Measurements from ENCODE around the gene TPSAB1. TPM values are rescaled to one million over a fixed set of nuclear protein-coding genes. Genes with fewer than 3 reads are reported as not detected.

Gene TPSAB1
- total and polyA plus RNA-seq, 12 donors = 0.11 to 4.8 (median 0.93) TPM; not detected in 3

GRCh38 chr16:1256874-1257322 lies 16.4 kb downstream of the TPSAB1 start:
- H3K27ac ChIP-seq = no peak overlapping the region
- H3K9me3 ChIP-seq (replicated peaks in 1 of 3) = no peaks in the 10 kb centered on the region
- no peak overlapping the region for H3K4me3 ChIP-seq
- DNase-seq = no peak
- WGBS, 4 donors = 75 to 80% (median 79%) methylated on average over 6 to 22 of the region's 22 CpGs
- no peaks in the 10 kb centered on the region for H3K4me1 ChIP-seq (replicated peaks in 1 of 2)
- TF ChIP-seq, protein P1, sequence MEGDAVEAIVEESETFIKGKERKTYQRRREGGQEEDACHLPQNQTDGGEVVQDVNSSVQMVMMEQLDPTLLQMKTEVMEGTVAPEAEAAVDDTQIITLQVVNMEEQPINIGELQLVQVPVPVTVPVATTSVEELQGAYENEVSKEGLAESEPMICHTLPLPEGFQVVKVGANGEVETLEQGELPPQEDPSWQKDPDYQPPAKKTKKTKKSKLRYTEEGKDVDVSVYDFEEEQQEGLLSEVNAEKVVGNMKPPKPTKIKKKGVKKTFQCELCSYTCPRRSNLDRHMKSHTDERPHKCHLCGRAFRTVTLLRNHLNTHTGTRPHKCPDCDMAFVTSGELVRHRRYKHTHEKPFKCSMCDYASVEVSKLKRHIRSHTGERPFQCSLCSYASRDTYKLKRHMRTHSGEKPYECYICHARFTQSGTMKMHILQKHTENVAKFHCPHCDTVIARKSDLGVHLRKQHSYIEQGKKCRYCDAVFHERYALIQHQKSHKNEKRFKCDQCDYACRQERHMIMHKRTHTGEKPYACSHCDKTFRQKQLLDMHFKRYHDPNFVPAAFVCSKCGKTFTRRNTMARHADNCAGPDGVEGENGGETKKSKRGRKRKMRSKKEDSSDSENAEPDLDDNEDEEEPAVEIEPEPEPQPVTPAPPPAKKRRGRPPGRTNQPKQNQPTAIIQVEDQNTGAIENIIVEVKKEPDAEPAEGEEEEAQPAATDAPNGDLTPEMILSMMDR (IDR thresholded peaks at IDR 0.05) = no peak
- no peak for TF ChIP-seq POLR2A (IDR thresholded peaks at IDR 0.05)
- intact Hi-C loops (cut with DNase I) = no loop called here
- peaks cover 16% of the 10 kb centered on the region for H3K27me3 ChIP-seq
- H3K36me3 ChIP-seq (replicated peaks in 1 of 2) = no peaks in the 10 kb centered on the region

- DNase-seq = no peak
- Histone ChIP-seq H3K4me1 (replicated peaks in 1 of 2) (no peaks in the 10 kb centered on the region), H3K27me3 (peaks cover 16% of the 10 kb centered on the region), H3K4me3 (no peak overlapping the region), H3K36me3 (replicated peaks in 1 of 2) (no peaks in the 10 kb centered on the region), H3K9me3 (replicated peaks in 1 of 3) (no peaks in the 10 kb centered on the region), H3K27ac (no peak overlapping the region)
- 78 to 88% (median 87%) methylated on average over 11 to 34 of the region's 34 CpGs for WGBS, 4 donors
- TF ChIP-seq, protein P1 (IDR thresholded peaks at IDR 0.05) = no peak
- intact Hi-C loops (cut with DNase I) = no loop called here
These were observed 17.2 kb downstream of the TPSAB1 start for GRCh38 chr16:1257561-1258224.

- 58 to 80% (median 65%) methylated on average over 5 to 12 of the region's 12 CpGs for WGBS, 4 donors
- H3K4me1 ChIP-seq (replicated peaks in 1 of 2) = no peaks in the 10 kb centered on the region
- no peak overlapping the region for H3K27ac ChIP-seq
- intact Hi-C loops (cut with DNase I) = no loop called here
- H3K27me3 ChIP-seq = peaks cover 16% of the 10 kb centered on the region
- DNase-seq = no peak
- no peaks in the 10 kb centered on the region for H3K9me3 ChIP-seq (replicated peaks in 1 of 3)
- H3K4me3 ChIP-seq = no peak overlapping the region
- no peaks in the 10 kb centered on the region for H3K36me3 ChIP-seq (replicated peaks in 1 of 2)
- TF ChIP-seq POLR2A (IDR thresholded peaks at IDR 0.05) = no peak
- TF ChIP-seq, protein P1 (IDR thresholded peaks at IDR 0.05) = no peak
These were observed 17.7 kb downstream of the TPSAB1 start for GRCh38 chr16:1258225-1258600.

DNA sequence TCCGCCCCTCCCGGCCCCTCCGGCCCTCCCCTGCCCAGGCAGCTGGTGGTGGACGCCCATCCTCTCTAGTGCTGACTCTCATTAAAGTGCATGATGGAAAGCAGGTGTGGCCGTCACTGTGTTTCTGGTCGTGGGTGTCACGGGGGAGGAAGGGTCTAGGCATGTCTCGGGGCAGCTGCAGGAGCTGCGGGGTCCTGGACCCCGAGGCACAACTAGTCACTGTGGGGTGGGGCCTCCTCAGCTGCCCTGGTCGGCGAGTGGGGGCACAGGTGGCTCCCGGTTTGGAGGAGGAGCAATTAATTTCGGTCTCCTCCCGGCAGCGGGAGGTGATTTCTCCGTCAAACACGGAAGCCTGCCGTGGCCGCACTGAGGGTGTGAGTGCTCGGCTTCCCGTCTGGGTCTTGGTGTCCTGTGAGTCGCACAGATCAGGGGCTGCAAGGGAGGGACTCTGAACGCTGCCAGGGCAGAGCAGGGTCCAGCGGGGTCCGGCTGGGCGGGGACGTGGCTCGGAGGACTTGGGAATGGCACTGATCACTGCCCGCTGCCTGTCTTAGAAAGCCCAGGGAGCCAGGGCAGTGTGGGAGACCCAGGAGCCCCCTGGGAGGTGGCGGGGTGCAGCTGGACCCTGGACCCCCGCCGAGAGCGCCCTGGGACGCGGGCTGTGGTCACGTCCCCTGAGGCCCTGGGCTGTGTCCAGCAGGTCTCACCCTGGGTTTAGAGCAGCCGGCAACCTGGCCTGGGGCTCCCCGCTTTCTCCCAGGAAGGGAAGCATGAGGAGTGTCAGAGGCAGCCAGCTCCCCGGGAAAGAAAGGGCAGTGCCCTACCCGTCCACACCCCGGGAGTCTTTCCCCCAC lies 18.6 kb downstream of the TPSAB1 start:
- DNase-seq = no peak
- Histone ChIP-seq H3K36me3 (replicated peaks in 1 of 2) (no peaks in the 10 kb centered on the region), H3K27ac (no peak overlapping the region), H3K4me3 (no peak overlapping the region), H3K4me1 (replicated peaks in 1 of 2) (no peaks in the 10 kb centered on the region), H3K27me3 (peaks cover 16% of the 10 kb centered on the region), H3K9me3 (replicated peaks in 1 of 3) (no peaks in the 10 kb centered on the region)
- 11 to 33% (median 16%) methylated on average over 5 to 42 of the region's 42 CpGs; no CpG with 5 or more reads in 1 of the 4 donors for WGBS, 4 donors
- TF ChIP-seq, protein P1 (IDR thresholded peaks at IDR 0.05) = no peak
- TF ChIP-seq POLR2A (IDR thresholded peaks at IDR 0.05) = no peak
- intact Hi-C loops (cut with DNase I) = no loop called here
